ENCODE measurements around the gene COBL.

- TF ChIP-seq CTCF (conservative IDR thresholded peaks at IDR 0.05) (no peak), EZH2 (IDR thresholded peaks at IDR 0.05; ENCODE audit: low read depth) (no peak)
Observed at GRCh38 chr7:51102828-51103227, 213.8 kb downstream of the COBL start.
